Retinal pigment epithelial cell (primary cell): ENCODE measurements around the gene AURKAIP1.
"Not testable (repeated sequence)": the region's sequence is repeated elsewhere in the genome, so short reads cannot be mapped to it uniquely, and the experiment has no call there.

Experiments
- DNase-seq: peaks from one replicate; pipeline ENCODE4 v3.0.0-alpha.2; 2010; ENCODE audit warnings: low read depth
- H3K4me3 ChIP-seq: 2 replicates; pipeline ENCODE4 v1.5.1; 2011; ENCODE audit warnings: mild to moderate bottlenecking, low read length, control low read depth, moderate library complexity
- TF ChIP-seq, protein P1 (sequence below): conservative IDR thresholded peaks from 2 replicates; pipeline ENCODE4 v1.5.1; 2011; ENCODE audit warnings: low read depth, low read length, control low read depth, inconsistent platforms

Gene AURKAIP1

DNA sequence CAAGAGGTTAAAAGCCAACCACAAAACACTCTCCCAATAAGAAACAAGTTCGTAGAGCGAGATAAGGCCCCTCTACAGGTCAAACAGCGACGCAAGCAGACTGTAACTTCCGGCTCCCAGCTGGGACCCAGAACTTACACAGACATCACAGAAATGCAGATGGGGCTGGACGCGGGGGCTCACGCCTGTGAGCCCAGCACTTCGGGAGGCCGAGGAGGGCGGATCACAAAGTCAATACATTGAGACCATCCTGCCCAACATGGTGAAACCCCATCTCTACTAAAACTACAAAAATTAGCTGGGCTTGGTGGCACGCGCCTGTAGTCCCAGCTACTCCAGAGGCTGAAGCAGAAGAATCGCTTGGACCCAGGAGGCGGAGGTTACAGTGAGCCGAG, 13.1 kb upstream of the AURKAIP1 start:
- H3K4me3 ChIP-seq: no peak overlapping the region
- TF ChIP-seq, protein P1, sequence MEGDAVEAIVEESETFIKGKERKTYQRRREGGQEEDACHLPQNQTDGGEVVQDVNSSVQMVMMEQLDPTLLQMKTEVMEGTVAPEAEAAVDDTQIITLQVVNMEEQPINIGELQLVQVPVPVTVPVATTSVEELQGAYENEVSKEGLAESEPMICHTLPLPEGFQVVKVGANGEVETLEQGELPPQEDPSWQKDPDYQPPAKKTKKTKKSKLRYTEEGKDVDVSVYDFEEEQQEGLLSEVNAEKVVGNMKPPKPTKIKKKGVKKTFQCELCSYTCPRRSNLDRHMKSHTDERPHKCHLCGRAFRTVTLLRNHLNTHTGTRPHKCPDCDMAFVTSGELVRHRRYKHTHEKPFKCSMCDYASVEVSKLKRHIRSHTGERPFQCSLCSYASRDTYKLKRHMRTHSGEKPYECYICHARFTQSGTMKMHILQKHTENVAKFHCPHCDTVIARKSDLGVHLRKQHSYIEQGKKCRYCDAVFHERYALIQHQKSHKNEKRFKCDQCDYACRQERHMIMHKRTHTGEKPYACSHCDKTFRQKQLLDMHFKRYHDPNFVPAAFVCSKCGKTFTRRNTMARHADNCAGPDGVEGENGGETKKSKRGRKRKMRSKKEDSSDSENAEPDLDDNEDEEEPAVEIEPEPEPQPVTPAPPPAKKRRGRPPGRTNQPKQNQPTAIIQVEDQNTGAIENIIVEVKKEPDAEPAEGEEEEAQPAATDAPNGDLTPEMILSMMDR: no peak
- DNase-seq: no peak

DNA sequence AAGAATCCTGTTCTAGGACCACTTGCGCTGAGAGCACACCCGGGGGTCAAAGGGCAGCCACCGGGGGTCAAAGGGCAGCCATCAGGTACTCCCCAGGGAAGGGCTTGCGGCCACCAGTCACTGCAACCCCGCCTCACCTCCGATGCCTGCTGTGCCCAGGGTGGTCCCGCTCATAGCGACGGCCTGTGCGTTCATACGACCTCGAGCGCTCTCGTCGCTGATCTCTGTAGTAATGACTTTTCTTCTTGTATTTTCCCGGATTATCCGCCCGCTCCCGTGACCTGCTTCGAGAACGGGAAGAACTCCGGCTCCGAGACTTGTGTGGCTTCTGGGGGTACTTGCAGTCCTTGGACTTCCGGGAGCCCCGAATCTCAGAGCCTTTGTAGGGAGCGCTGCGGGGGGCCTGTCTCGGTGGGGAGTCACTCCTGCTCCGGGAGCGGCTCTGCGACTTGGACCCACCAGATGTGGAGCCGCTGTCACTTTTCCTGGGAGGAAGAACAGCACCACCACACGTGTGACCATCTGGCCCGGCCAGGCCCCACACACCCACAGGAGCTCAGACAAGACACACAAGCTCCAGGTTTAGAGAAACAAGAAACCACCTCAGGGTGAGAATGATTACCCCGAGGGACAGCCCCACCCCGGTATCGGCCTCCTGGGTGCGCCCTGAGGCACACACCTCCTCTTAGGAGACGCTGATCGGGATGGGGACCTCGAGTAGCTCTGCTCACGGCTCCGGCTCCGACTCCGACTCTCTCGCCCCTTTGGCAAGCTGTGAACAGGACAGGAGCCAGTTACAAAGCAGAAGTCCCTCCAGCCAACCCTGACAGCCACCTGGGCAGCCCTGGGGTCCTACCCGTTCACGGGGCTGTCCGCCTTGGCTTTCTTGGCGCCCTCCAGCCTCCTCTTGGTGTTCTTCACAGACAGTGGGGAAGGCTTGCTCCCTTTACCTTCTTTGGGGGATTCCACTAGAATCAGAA, 12.4 kb upstream of the AURKAIP1 start:
- DNase-seq: no peak
- H3K4me3 ChIP-seq: no peak overlapping the region
- TF ChIP-seq, protein P1: no peak

DNA sequence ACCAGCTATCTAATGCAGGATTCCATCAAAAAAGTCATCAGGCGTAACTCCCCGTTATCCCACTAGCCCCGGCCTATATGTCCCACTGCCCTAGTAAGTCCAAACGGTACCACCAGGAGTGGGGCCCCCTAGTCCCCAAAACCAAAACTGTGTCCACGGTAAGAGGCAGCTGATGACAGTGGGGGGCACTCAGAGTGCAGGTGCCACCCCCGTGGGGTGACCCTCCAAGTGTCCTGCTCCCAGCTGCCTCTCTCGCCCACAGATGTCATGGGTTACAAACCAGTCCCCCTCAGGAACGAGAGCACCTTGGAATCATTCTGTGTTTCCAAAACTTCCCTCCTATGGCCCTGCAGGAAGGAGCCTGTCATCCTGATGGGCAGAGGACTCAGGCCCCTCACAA, 10.9 kb upstream of the AURKAIP1 start:
- DNase-seq: no peak
- TF ChIP-seq, protein P1: no peak
- no peak overlapping the region for H3K4me3 ChIP-seq

DNA sequence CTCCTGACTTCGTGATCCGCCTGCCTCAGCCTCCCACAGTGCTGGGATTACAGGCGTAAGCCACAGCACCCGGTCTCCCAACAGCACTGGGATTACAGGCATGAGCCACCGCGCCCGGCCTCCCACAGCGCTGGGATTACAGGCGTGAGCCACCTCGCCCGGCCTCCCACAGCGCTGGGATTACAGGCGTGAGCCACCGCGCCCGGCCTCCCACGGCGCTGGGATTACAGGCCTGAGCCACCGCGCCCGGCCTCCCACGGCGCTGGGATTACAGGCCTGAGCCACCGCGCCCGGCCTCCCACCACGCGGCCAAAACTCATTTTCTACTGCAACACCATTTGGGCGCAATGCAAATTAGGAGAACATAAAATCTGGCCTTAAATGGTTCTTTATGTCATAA, 10.3 kb upstream of the AURKAIP1 start:
- not testable (repeated sequence) for DNase-seq, H3K4me3 ChIP-seq

DNA sequence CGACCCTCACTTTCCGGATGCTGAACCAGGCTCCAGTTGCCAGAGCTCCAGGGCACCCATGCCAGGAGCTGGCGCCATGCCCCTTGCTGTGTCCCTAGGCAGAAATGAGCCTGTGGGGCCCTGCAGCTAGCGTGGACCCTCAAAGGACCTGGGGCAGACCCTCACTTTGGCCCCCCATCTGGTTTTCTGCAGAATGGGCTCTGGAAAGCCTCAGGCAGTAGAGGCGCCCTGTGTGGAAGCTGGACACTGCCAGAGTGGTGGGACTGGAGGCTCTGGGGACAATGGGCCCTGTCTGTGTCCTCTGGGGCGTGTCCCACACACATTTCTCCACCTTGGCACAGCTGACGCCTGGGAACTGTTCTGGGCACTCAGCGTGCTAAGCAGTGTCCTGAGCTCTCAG, 6.3 kb upstream of the AURKAIP1 start:
- TF ChIP-seq, protein P1: no peak
- no peak overlapping the region for H3K4me3 ChIP-seq
- DNase-seq: no peak

DNA sequence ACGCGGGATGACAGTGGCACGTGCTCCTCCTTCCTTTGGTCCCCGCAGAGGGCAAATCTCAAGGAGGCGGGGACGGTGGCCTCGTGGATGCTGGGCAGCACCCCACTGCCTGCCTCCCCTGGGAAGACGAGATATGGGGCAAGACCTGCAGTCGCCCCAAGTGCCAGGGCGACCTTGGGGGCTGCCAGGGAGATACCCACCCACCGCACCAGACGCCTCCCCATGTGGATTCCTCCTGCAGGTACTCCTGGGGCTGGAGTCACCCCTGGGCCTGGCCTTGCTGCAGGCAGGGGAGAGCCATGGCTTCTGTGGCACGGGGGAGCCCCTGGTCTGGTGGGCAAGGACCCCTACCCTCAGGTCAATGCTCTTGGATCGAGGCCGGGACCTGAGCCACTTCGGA, 5.9 kb upstream of the AURKAIP1 start:
- H3K4me3 ChIP-seq: no peak overlapping the region
- no peak for DNase-seq
- TF ChIP-seq, protein P1: no peak

DNA sequence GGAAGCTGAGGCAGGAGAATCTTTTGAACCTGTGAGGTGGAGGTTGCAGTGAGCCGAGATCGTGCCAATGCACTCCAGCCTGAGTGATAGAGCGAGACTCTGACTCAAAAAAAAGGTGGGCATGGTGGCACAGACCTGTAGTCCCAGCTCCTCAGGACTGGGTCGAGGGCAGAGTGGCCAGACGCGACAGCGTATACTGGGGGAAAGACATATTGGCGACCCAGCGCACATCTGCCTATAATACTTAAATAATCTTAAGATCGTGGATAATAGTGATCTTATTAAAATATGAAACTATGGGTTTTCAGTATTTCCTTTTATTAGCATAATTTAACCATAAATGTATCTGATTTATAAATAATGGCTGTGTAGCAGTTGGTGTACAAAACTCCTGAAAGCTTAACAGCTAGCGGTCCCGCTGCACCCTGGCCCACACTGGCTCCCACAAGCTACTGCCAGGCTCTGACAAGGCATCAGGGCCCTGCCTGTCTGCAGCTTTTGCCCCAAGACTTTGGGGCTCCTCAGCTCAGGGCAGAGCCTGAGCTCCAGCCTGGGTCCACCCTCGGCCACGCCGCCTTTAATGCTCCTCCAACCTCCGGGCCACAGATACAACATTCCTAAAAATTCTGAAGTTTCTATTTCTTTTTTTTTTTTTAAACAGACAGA, 2.7 kb upstream of the AURKAIP1 start:
- TF ChIP-seq, protein P1: no peak
- no peak overlapping the region for H3K4me3 ChIP-seq
- DNase-seq: no peak
